ENCODE data around the gene SLC25A43. TPM values are rescaled to one million over a fixed set of nuclear protein-coding genes. Genes with fewer than 3 reads are reported as not detected.
A peak's percentile ranks its signal among the peaks of the same experiment; 100 is the strongest.

The SLC25A43 gene
- total RNA-seq, 2 experiments from 2014 or later, result 2.9 to 3.2 TPM

GRCh38 chrX:119453202-119453601 is 54.1 kb downstream of the SLC25A43 start:
- no peak overlapping the region for H3K4me3 Mint-ChIP-seq

DNA sequence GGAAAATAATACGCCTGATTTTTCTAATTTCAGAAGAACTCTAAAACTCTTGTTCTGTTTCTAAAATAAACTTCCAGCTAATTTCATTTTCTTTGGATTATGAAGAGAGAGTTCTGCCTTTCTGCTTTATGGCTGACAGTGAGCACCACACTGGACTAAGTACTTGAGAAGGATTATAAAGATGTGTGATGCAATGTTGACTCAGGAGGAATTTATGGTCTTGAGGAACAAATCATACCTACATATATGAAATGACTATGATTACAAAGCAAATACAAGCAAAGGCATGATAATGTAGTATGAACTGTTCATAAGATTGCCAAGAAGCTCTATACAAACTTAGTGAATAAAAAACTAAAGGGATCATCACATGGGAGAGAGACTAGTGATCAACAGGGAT is 56.1 kb downstream of the SLC25A43 start:
- no peak for DNase-seq
- Mint-ChIP-seq H3K9me3 (no peaks in the 10 kb centered on the region), H3K27ac (no peak overlapping the region), H3K4me1 (ENCODE audit: low read depth) (no peaks in the 10 kb centered on the region), H3K27me3 (ENCODE audit: low read depth) (no peaks in the 10 kb centered on the region), H3K36me3 (ENCODE audit: low read depth) (peaks cover 1% of the 10 kb centered on the region), H3K4me3 (no peak overlapping the region)
- CTCF ChIA-PET, result no interaction called here
- intact Hi-C loops (cut with micrococcal nuclease), result no loop called here

More at GRCh38 chrX:119453202-119453601, 54.1 kb downstream of the SLC25A43 start:
- H3K36me3 Mint-ChIP-seq (ENCODE audit: low read depth), result peaks cover 1% of the 10 kb centered on the region
- CTCF ChIA-PET, result interaction anchor here (0.5 kb wide), 1 partner anchor 41 kb away, joined by 5 read pairs; no protein-coding TSS in a partner anchor
- H3K27me3 Mint-ChIP-seq (ENCODE audit: low read depth), result no peaks in the 10 kb centered on the region
- intact Hi-C loops (cut with micrococcal nuclease), result no loop called here
- no peak overlapping the region for H3K27ac Mint-ChIP-seq
- no peak for DNase-seq
- H3K4me1 Mint-ChIP-seq (ENCODE audit: low read depth), result no peaks in the 10 kb centered on the region
- H3K9me3 Mint-ChIP-seq, result no peaks in the 10 kb centered on the region

- CTCF ChIA-PET, result no interaction called here
Observed at GRCh38 chrX:119459181-119459580, 60.0 kb downstream of the SLC25A43 start.

DNA sequence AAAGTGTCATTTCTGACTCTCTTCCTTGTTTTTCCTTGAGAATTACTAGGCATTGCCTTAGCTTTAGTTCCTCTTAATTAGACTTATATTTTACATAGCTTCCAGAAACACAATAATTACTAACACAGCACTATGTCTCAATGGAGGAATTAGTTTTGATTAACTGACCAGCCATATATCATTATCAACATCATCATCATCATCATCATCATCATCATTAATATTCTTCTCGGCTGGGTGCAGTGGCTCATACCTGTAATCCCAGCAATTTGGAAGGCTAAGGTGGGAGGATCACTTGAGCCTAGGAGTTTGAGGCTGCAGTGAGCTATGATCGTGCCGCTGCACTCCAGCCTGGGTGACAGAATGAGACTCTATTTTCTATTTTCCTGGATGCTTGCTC is 66.4 kb downstream of the SLC25A43 start:
- peaks cover 13% of the 10 kb centered on the region for H3K4me1 Mint-ChIP-seq (ENCODE audit: low read depth)
- CTCF ChIA-PET, result interaction anchor here (0.6 kb wide), 1 partner anchor 12 kb away, joined by 4 read pairs; no protein-coding TSS in a partner anchor

More at GRCh38 chrX:119459181-119459580, 60.0 kb downstream of the SLC25A43 start:
- intact Hi-C loops (cut with micrococcal nuclease), result no loop called here
- Mint-ChIP-seq H3K9me3 (no peaks in the 10 kb centered on the region), H3K27ac (no peak overlapping the region), H3K4me1 (ENCODE audit: low read depth) (no peaks in the 10 kb centered on the region), H3K4me3 (no peak overlapping the region), H3K36me3 (ENCODE audit: low read depth) (peaks cover 1% of the 10 kb centered on the region), H3K27me3 (ENCODE audit: low read depth) (no peaks in the 10 kb centered on the region)
- DNase-seq, result no peak

GRCh38 chrX:119466970-119467369 is 67.8 kb downstream of the SLC25A43 start:
- Mint-ChIP-seq H3K27ac (no peak overlapping the region), H3K4me3 (no peak overlapping the region), H3K36me3 (ENCODE audit: low read depth) (peaks cover 22% of the 10 kb centered on the region), H3K9me3 (no peaks in the 10 kb centered on the region), H3K27me3 (ENCODE audit: low read depth) (no peaks in the 10 kb centered on the region), H3K4me1 (ENCODE audit: low read depth) (peaks cover 15% of the 10 kb centered on the region)
- intact Hi-C loops (cut with micrococcal nuclease), result loop anchor here (5.0 kb wide), 2 partner anchors 225 to 405 kb away; partner anchors contain the start of genes NDUFA1, RNF113A and SEPTIN6
- no peak for DNase-seq
- CTCF ChIA-PET, result no interaction called here

More for the DNA sequence above, 66.4 kb downstream of the SLC25A43 start:
- H3K27ac Mint-ChIP-seq, result no peak overlapping the region
- no peaks in the 10 kb centered on the region for H3K27me3 Mint-ChIP-seq (ENCODE audit: low read depth)
- DNase-seq, result no peak
- intact Hi-C loops (cut with micrococcal nuclease), result loop anchor here (5.0 kb wide), 2 partner anchors 227 to 407 kb away; partner anchors contain the start of genes NDUFA1, RNF113A and SEPTIN6
- no peak overlapping the region for H3K4me3 Mint-ChIP-seq
- no peaks in the 10 kb centered on the region for H3K9me3 Mint-ChIP-seq
- H3K36me3 Mint-ChIP-seq (ENCODE audit: low read depth), result peaks cover 15% of the 10 kb centered on the region

- Mint-ChIP-seq H3K27ac (no peak overlapping the region), H3K4me1 (ENCODE audit: low read depth) (peaks cover 15% of the 10 kb centered on the region), H3K27me3 (ENCODE audit: low read depth) (no peaks in the 10 kb centered on the region)
Observed at GRCh38 chrX:119467433-119467832, 68.3 kb downstream of the SLC25A43 start.

DNA sequence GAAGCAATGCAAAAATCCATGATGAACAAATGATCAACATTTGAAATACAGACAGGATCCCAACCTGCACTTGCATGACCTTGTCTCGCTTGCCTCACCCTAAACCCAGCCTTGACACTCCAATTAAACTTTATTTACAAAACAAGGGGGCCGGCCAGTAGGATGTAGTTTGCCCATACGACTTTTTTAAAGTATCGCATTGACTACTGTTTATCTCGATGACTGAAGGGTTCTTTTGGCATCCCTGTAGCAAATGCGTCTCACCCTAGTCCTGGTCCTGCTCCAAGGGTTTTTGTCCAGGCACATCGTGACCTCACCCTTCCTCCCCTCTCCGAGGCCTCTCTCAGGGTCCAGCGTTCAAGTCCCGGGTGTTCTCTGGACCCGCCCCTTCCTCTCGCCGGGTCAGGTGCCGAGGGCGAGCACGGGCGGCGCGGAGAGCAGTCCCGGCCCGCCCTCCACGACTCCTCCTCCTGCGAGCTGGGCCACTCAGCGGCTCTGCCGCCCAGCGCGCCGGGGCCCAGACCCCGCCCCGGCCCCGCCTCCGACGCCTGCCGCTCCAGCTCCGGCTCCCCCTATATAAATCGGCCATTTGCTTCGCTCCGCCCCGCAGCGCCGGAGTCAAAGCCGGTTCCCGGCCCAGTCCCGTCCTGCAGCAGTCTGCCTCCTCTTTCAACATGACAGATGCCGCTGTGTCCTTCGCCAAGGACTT is 68.9 kb downstream of the SLC25A43 start, which contains the start of gene SLC25A5:
SLC25A5 (plus strand) TSS at position 603 of the 709 bp plus-strand sequence; CDS start at position 675, 72 bp downstream.
- intact Hi-C loops (cut with micrococcal nuclease), result loop anchor here (1.0 to 5.0 kb wide), 10 partner anchors 35 to 475 kb away; partner anchors contain the start of genes NDUFA1, NKAP, NKRF and PGRMC1
- peak; percentile 78 for DNase-seq
- Mint-ChIP-seq H3K27ac (peak within 1 kb of the TSS; percentile 92), H3K4me3 (peak within 1 kb of the TSS; percentile 83), H3K9me3 (no peaks in the 10 kb centered on the region), H3K4me1 (ENCODE audit: low read depth) (peaks cover 15% of the 10 kb centered on the region), H3K36me3 (ENCODE audit: low read depth) (peaks cover 22% of the 10 kb centered on the region), H3K27me3 (ENCODE audit: low read depth) (no peaks in the 10 kb centered on the region)
- CTCF ChIA-PET, result interaction anchor here (1.0 to 3.6 kb wide), 2 partner anchors 14 to 44 kb away, joined by 3 to 25 read pairs; no protein-coding TSS in a partner anchor

More at GRCh38 chrX:119467433-119467832, 68.3 kb downstream of the SLC25A43 start:
- H3K9me3 Mint-ChIP-seq, result no peaks in the 10 kb centered on the region
- CTCF ChIA-PET, result no interaction called here
- intact Hi-C loops (cut with micrococcal nuclease), result loop anchor here (5.0 kb wide), 2 partner anchors 225 to 405 kb away; partner anchors contain the start of genes NDUFA1, RNF113A and SEPTIN6
- H3K36me3 Mint-ChIP-seq (ENCODE audit: low read depth), result peaks cover 22% of the 10 kb centered on the region
- no peak for DNase-seq
- peak overlapping the region; percentile 83 for H3K4me3 Mint-ChIP-seq

GRCh38 chrX:119468551-119469312 is 69.6 kb downstream of the SLC25A43 start:
- Mint-ChIP-seq H3K4me1 (ENCODE audit: low read depth) (peaks cover 15% of the 10 kb centered on the region), H3K27me3 (ENCODE audit: low read depth) (no peaks in the 10 kb centered on the region), H3K9me3 (no peaks in the 10 kb centered on the region), H3K36me3 (ENCODE audit: low read depth) (peaks cover 22% of the 10 kb centered on the region), H3K4me3 (peak overlapping the region; percentile 83), H3K27ac (peak overlapping the region; percentile 92)
- peak; percentile 92 for DNase-seq
- CTCF ChIA-PET, result interaction anchor here (1.0 to 3.6 kb wide), 3 partner anchors 10 to 43 kb away, joined by 3 to 25 read pairs (median 5); no protein-coding TSS in a partner anchor
- intact Hi-C loops (cut with micrococcal nuclease), result loop anchor here (1.0 to 5.0 kb wide), 15 partner anchors 14 to 474 kb away; partner anchors contain the start of genes NDUFA1, NKAP, NKRF and PGRMC1

DNA sequence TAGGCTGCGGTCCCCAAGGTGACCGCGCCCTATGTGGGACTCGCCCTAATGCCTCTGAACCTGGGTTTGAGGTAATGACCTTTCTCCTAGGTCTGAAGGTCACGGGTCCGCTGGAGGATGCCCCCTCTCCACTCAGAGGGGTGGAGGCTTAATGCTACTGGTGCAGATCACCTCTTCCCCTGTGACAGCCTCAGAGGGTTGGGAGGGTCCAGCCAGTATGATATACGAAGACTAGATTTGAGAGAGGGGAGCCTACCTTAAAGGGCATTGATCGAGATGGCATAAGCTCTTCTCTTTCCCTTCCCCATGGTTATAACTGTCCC is 70.1 kb downstream of the SLC25A43 start:
- CTCF ChIA-PET, result interaction anchor here (1.0 to 3.6 kb wide), 3 partner anchors 10 to 43 kb away, joined by 3 to 25 read pairs (median 5); no protein-coding TSS in a partner anchor
- Mint-ChIP-seq H3K36me3 (ENCODE audit: low read depth) (peaks cover 22% of the 10 kb centered on the region), H3K27me3 (ENCODE audit: low read depth) (no peaks in the 10 kb centered on the region), H3K27ac (peak overlapping the region; percentile 84), H3K9me3 (no peaks in the 10 kb centered on the region), H3K4me1 (ENCODE audit: low read depth) (peaks cover 15% of the 10 kb centered on the region), H3K4me3 (peak overlapping the region; percentile 83)
- intact Hi-C loops (cut with micrococcal nuclease), result loop anchor here (1.0 to 5.0 kb wide), 11 partner anchors 13 to 474 kb away; partner anchors contain the start of genes NDUFA1, NKAP, NKRF and RNF113A
- DNase-seq, result no peak

DNA sequence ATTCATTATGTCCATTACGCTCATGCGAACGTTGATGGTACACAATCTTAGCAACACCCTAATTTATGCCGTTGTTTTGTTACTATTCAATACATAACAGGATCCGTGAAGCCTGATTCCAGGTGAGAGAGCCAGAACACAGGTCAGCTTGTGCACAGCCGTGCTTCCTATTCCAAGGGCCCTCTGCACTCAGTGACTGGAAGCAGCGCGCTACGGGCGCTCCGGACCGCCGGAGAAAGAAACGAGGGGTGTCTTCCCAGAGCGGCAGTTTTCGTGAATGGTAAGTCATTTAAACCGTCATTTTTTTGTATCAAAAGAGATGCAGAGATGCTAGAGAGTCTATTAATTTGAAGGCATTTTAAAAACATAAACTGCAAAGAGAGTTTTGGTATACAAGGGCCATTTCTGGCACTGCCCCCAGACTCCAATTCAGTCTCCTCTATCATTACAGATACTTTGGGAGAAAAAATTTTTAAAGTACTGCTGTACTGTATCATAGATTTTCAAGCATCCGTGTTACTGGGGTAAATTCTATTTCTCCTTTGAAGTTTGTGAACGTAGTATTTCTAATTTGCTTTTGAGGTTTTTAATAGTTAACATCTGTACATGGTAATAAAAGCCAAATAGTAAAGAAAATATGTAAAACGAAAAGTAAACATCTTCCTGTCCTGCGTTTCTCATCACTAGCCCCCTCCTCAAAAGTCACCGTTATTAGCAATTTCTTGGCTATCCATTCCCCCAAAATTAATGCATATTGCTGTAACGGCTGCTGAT is 75.7 kb downstream of the SLC25A43 start:
- no peak for DNase-seq
- Mint-ChIP-seq H3K4me1 (ENCODE audit: low read depth) (peaks cover 8% of the 10 kb centered on the region), H3K27me3 (ENCODE audit: low read depth) (no peaks in the 10 kb centered on the region), H3K36me3 (ENCODE audit: low read depth) (peaks cover 14% of the 10 kb centered on the region), H3K27ac (no peak overlapping the region), H3K9me3 (no peaks in the 10 kb centered on the region), H3K4me3 (no peak overlapping the region)
- intact Hi-C loops (cut with micrococcal nuclease), result no loop called here
- CTCF ChIA-PET, result interaction anchor here (0.6 to 2.3 kb wide), 3 partner anchors 7 to 38 kb away, joined by 3 to 11 read pairs (median 3); no protein-coding TSS in a partner anchor

- Mint-ChIP-seq H3K4me3 (no peak overlapping the region), H3K4me1 (ENCODE audit: low read depth) (peaks cover 2% of the 10 kb centered on the region), H3K9me3 (no peaks in the 10 kb centered on the region), H3K27me3 (ENCODE audit: low read depth) (no peaks in the 10 kb centered on the region), H3K36me3 (ENCODE audit: low read depth) (peaks cover 7% of the 10 kb centered on the region), H3K27ac (no peak overlapping the region)
- no peak for DNase-seq
- CTCF ChIA-PET, result interaction anchor here (0.6 kb wide), 1 partner anchor 37 kb away, joined by 3 read pairs; no protein-coding TSS in a partner anchor
- intact Hi-C loops (cut with micrococcal nuclease), result no loop called here
Observed at GRCh38 chrX:119475389-119476101, 76.4 kb downstream of the SLC25A43 start.

All from activated naive CD4-positive, alpha-beta T cell treated with anti-CD3 and anti-CD28 coated beads for 36 hours (primary cell).